Measurements from ENCODE around the gene UBXN10. TPM values are rescaled to one million over a fixed set of nuclear protein-coding genes. Genes with fewer than 3 reads are reported as not detected.

The UBXN10 gene
- polyA plus RNA-seq (2012; ENCODE audit: missing spikeins): not detected

DNA sequence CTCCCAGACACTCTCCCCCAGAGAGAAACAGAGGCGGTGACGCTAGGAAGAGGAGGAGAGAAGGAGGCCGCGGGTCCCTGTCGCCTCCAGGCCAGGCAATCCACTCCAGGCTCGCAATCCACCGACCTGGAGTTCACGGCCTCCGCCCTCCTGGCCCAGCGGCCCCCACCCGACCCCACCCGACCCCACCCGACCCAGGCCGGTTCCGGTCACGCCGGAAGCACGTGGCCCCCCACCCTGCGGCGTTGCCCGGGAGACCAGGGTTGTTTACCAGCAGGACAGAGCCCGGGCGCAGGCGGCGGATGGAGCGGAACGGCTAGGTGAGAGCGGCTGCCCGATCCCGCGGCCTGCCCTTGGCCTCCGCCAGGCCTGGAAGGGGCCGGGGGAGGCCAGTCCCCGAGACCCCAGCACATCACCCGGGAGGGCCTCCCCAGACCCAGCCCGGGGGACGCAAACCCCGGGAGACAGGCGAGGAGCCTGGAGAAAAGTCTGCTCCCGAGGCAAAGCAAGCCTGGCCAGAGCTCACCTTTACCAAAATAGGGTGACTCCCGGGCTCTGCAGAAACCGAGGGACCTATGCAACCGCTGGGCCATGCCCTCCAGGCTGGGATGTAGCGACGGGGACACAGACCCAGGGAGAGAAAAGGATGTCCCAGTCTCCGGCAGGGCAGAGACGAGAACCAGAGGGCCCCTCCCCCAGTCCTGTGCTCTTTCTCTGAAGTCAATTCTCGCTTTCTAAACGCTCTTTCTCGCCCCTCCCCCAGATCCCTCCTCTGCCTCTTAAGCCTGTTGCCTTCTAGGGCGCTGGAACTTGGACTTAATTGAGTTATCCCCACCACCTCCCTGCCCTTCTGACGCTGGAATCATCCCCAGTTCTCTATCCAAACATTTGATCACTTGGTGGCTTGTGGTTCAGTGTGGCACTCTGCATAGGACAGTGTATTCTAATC lies at the start of gene UBXN10, which contains the start of gene PLA2G2C:
TSS of gene UBXN10 (plus strand) at position 263 of the 949 bp plus-strand sequence. CDS start 4,466 bp downstream, outside the sequence.
TSS of gene PLA2G2C (minus strand) at position 685 of the 949 bp plus-strand sequence. CDS start 9,155 bp downstream, outside the sequence.
- TF ChIP-seq POLR2AphosphoS5 (IDR thresholded peaks at IDR 0.05; ENCODE audit: low read depth, low read length) (no peak), POLR2A (IDR thresholded peaks at IDR 0.05; ENCODE audit: low read depth, low read length) (no peak), TAF1 (IDR thresholded peaks at IDR 0.05; ENCODE audit: borderline replicate concordance, low read depth, low read length) (no peak)
- FAIRE-seq (no peak), DNase-seq (ENCODE audit: insufficient read length) (no peak)

DNA sequence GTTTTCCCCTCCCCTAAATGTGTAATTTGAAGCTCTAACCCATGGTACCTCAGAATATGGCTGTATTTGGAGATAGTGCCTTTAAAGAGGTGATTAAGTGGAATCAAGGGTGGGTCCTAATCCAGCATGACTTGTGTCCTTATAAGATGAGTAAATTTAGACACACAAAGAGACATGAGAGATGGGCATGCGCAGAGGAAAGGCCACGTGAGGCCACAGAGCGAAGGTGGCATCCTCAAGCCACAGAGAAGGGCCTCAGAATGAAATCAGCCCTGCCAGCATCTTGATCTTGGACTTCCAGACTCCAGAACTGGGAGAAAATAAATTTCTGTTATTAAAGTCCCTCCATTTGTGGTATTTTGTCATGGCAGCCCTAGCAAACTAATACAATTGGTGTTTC lies 49.6 kb upstream of the UBXN10 start:
- DNase-seq (ENCODE audit: insufficient read length) (no peak), FAIRE-seq (no peak)
- TF ChIP-seq POLR2A (IDR thresholded peaks at IDR 0.05; ENCODE audit: low read depth, low read length) (no peak), TAF1 (IDR thresholded peaks at IDR 0.05; ENCODE audit: borderline replicate concordance, low read depth, low read length) (no peak), POLR2AphosphoS5 (IDR thresholded peaks at IDR 0.05; ENCODE audit: low read depth, low read length) (no peak)

GRCh38 chr1:20137055-20137454 lies 48.8 kb upstream of the UBXN10 start:
- no peak for DNase-seq (ENCODE audit: insufficient read length)
- no peak for FAIRE-seq
- TF ChIP-seq POLR2AphosphoS5 (IDR thresholded peaks at IDR 0.05; ENCODE audit: low read depth, low read length) (no peak), POLR2A (IDR thresholded peaks at IDR 0.05; ENCODE audit: low read depth, low read length) (no peak), TAF1 (IDR thresholded peaks at IDR 0.05; ENCODE audit: borderline replicate concordance, low read depth, low read length) (no peak)

- DNase-seq (ENCODE audit: insufficient read length) (no peak), FAIRE-seq (no peak)
- TF ChIP-seq POLR2AphosphoS5 (IDR thresholded peaks at IDR 0.05; ENCODE audit: low read depth, low read length) (no peak), TAF1 (IDR thresholded peaks at IDR 0.05; ENCODE audit: borderline replicate concordance, low read depth, low read length) (no peak), POLR2A (IDR thresholded peaks at IDR 0.05; ENCODE audit: low read depth, low read length) (no peak)
Observed at GRCh38 chr1:20137604-20138003, 48.3 kb upstream of the UBXN10 start.

- TF ChIP-seq POLR2AphosphoS5 (IDR thresholded peaks at IDR 0.05; ENCODE audit: low read depth, low read length) (no peak), TAF1 (IDR thresholded peaks at IDR 0.05; ENCODE audit: borderline replicate concordance, low read depth, low read length) (no peak), POLR2A (IDR thresholded peaks at IDR 0.05; ENCODE audit: low read depth, low read length) (no peak)
- FAIRE-seq (no peak), DNase-seq (ENCODE audit: insufficient read length) (no peak)
Observed at GRCh38 chr1:20138346-20138745, 47.5 kb upstream of the UBXN10 start.

- TF ChIP-seq POLR2A (IDR thresholded peaks at IDR 0.05; ENCODE audit: low read depth, low read length) (no peak), TAF1 (IDR thresholded peaks at IDR 0.05; ENCODE audit: borderline replicate concordance, low read depth, low read length) (no peak), POLR2AphosphoS5 (IDR thresholded peaks at IDR 0.05; ENCODE audit: low read depth, low read length) (no peak)
- no peak for DNase-seq (ENCODE audit: insufficient read length)
- no peak for FAIRE-seq
Observed at GRCh38 chr1:20138961-20139550, 46.8 kb upstream of the UBXN10 start, which contains the start of gene PLA2G2F. TSS of gene PLA2G2F (plus strand) at chr1:20139323. CDS start at chr1:20139428, 105 bp downstream.

- FAIRE-seq (no peak), DNase-seq (ENCODE audit: insufficient read length) (no peak)
- TF ChIP-seq POLR2AphosphoS5 (IDR thresholded peaks at IDR 0.05; ENCODE audit: low read depth, low read length) (no peak), TAF1 (IDR thresholded peaks at IDR 0.05; ENCODE audit: borderline replicate concordance, low read depth, low read length) (no peak), POLR2A (IDR thresholded peaks at IDR 0.05; ENCODE audit: low read depth, low read length) (no peak)
Observed at GRCh38 chr1:20139776-20140612, 45.9 kb upstream of the UBXN10 start.

DNA sequence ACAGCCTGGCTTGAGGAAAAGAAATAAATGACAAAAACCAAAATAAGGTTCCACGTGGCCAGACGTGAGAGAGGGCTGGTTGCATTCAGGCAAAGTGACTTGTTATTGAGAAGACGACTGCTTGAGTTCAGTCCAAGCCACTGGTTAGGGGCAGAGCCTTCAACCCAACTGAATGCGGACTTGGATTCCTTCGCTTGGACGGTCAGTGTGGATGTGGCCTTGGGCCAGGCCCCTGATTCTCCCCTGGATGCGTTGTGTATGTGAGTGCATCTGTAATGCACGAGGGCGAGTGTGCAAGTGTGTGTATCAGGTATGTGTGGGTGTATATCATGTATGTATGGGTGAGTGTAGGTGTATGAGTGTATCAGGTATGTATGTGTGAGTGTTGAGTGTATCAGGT lies 44.9 kb upstream of the UBXN10 start:
- no peak for TF ChIP-seq POLR2AphosphoS5 (IDR thresholded peaks at IDR 0.05; ENCODE audit: low read depth, low read length)
- TF ChIP-seq POLR2A (IDR thresholded peaks at IDR 0.05; ENCODE audit: low read depth, low read length): no peak
- no peak for TF ChIP-seq TAF1 (IDR thresholded peaks at IDR 0.05; ENCODE audit: borderline replicate concordance, low read depth, low read length)
- DNase-seq (ENCODE audit: insufficient read length) (no peak), FAIRE-seq (no peak)

GRCh38 chr1:20141466-20141865 lies 44.4 kb upstream of the UBXN10 start:
- DNase-seq (ENCODE audit: insufficient read length) (no peak), FAIRE-seq (no peak)
- TF ChIP-seq TAF1 (IDR thresholded peaks at IDR 0.05; ENCODE audit: borderline replicate concordance, low read depth, low read length) (no peak), POLR2AphosphoS5 (IDR thresholded peaks at IDR 0.05; ENCODE audit: low read depth, low read length) (no peak), POLR2A (IDR thresholded peaks at IDR 0.05; ENCODE audit: low read depth, low read length) (no peak)

DNA sequence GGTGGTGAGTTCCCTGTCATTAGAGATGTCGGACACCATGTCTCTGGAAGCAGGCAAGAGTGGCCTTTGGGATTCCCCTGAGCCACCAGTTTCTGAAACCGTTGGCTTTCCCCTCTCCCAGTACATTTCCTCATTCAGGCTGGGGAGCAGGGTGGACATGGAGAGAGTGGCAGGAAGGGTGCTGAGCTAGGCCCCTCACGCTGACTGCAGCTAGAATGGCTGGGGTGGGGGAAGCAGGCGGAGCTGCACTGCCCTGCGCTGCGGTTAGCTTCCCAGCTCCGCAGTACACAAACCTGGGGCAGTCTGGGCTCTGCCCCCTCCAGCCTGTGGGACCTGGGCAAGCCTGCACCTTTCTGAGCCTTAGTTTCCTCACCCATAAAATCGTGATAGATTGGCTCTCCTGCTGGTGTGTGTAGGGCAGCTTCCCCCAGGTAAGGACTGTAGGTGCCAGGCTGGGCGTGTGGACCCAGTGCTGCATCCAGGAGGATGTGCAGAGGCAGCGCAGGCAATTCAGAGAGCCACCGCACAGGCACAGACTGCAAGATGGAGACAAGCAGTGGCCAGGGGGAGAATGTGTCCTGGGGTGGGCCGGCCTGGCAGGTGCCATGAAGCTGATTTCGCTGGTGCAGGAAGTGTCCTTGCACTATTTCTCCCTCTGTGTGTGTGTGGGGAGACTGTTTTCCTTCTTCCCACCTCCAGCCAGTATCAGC lies 43.7 kb upstream of the UBXN10 start:
- no peak for TF ChIP-seq TAF1 (IDR thresholded peaks at IDR 0.05; ENCODE audit: borderline replicate concordance, low read depth, low read length)
- no peak for TF ChIP-seq POLR2A (IDR thresholded peaks at IDR 0.05; ENCODE audit: low read depth, low read length)
- TF ChIP-seq POLR2AphosphoS5 (IDR thresholded peaks at IDR 0.05; ENCODE audit: low read depth, low read length): no peak
- DNase-seq (ENCODE audit: insufficient read length): no peak
- FAIRE-seq: no peak

Measured in GM12892 (cell line).